ENCODE results near the gene GLCCI1.
A peak's percentile ranks its signal among the peaks of the same experiment; 100 is the strongest.

Gene GLCCI1

GRCh38 chr7:8105449-8106095, 137.0 kb downstream of the GLCCI1 start:
- no peak for DNase-seq

- peak; percentile 56 for DNase-seq
Observed at GRCh38 chr7:8109196-8110022, 140.8 kb downstream of the GLCCI1 start.

- DNase-seq: no peak
Observed at GRCh38 chr7:8111282-8111960, 142.8 kb downstream of the GLCCI1 start.

GRCh38 chr7:8112685-8113084, 144.1 kb downstream of the GLCCI1 start:
- no peak for DNase-seq

GRCh38 chr7:8113184-8113583, 144.6 kb downstream of the GLCCI1 start:
- no peak for DNase-seq

GRCh38 chr7:8114175-8114574, 145.6 kb downstream of the GLCCI1 start:
- DNase-seq: no peak

- no peak for DNase-seq
Observed at GRCh38 chr7:8115547-8116402, 147.2 kb downstream of the GLCCI1 start.

- no peak for DNase-seq
Observed at GRCh38 chr7:8117195-8117594, 148.6 kb downstream of the GLCCI1 start.

- DNase-seq: no peak
Observed at GRCh38 chr7:8119262-8119661, 150.7 kb downstream of the GLCCI1 start.

GRCh38 chr7:8120390-8121058, 151.9 kb downstream of the GLCCI1 start:
- DNase-seq: no peak

GRCh38 chr7:8121243-8121642, 152.6 kb downstream of the GLCCI1 start:
- no peak for DNase-seq

- no peak for DNase-seq
Observed at GRCh38 chr7:8125680-8126444, 157.3 kb downstream of the GLCCI1 start.

GRCh38 chr7:8126601-8127167, 158.1 kb downstream of the GLCCI1 start:
- DNase-seq: no peak

- DNase-seq: no peak
Observed at GRCh38 chr7:8128449-8129317, 160.1 kb downstream of the GLCCI1 start.

GRCh38 chr7:8129318-8129659, 160.7 kb downstream of the GLCCI1 start:
- DNase-seq: no peak

- DNase-seq: no peak
Observed at GRCh38 chr7:8130663-8131062, 162.1 kb downstream of the GLCCI1 start.

GRCh38 chr7:8131694-8132605, 163.4 kb downstream of the GLCCI1 start:
- no peak for DNase-seq

GRCh38 chr7:8133188-8133848, 164.7 kb downstream of the GLCCI1 start:
- no peak for DNase-seq
